ENCODE measurements around the gene NCS1.

DNA sequence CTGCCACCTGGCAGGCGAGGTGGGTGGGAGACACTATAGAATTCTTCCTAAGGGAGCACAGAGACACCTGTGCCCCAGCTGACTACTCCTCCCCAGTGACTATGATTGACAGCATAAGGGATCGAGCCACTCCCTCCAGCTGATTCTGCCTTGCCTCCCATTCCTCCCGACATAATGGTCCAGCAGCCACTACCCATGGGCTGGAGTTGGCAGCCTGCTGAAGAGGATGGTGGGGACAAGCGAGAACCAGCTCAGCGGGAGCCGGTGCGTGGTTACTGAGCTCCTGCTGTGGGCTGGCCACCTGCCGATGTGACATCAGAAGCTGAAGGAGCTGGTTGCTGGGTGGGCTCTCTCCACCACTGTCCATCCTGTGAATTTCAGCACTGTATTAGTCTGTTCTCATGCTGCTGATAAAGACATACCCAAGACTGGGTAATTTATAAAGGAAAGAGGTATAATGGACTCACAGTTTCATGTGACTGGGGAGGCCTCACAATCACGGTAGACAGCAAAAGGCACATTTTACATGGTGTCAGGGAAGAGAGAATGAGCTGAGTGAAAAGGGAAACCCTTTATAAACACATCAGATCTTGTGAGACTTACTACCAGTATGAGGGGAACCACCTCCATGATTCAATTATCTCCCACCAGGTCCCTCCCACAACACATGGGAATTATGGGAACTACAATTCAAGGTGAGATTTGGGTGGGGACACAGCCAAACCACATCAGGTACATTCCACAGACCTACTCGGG is 12.1 kb upstream of the NCS1 start:
- no peak for TF ChIP-seq POLR2A (IDR thresholded peaks at IDR 0.05; ENCODE audit: low read depth)
- TF ChIP-seq POLR2AphosphoS5 (IDR thresholded peaks at IDR 0.05), result no peak

Measured in esophagus muscularis mucosa (tissue), 2 donors.